GM21360 (cell line): ENCODE results near the gene ZNRD2.

ENCODE experiments used
- ATAC-seq: cut with Tn5 transposase; IDR thresholded peaks from one replicate; pipeline ENCODE4 v1.9.1; 2021; ENCODE audit warnings: mild to moderate bottlenecking, moderate library complexity; ENCODE audit not compliant: unreplicated experiment

ZNRD2 gene

GRCh38 chr11:65572356-65573051, 2.2 kb downstream of the ZNRD2 start, which contains the start of gene FAM89B:
Gene FAM89B (plus strand): TSS chr11:65572538. CDS start chr11:65572670, 132 bp downstream.
- no peak for ATAC-seq

GRCh38 chr11:65573391-65574079, 3.3 kb downstream of the ZNRD2 start:
- no peak for ATAC-seq

DNA sequence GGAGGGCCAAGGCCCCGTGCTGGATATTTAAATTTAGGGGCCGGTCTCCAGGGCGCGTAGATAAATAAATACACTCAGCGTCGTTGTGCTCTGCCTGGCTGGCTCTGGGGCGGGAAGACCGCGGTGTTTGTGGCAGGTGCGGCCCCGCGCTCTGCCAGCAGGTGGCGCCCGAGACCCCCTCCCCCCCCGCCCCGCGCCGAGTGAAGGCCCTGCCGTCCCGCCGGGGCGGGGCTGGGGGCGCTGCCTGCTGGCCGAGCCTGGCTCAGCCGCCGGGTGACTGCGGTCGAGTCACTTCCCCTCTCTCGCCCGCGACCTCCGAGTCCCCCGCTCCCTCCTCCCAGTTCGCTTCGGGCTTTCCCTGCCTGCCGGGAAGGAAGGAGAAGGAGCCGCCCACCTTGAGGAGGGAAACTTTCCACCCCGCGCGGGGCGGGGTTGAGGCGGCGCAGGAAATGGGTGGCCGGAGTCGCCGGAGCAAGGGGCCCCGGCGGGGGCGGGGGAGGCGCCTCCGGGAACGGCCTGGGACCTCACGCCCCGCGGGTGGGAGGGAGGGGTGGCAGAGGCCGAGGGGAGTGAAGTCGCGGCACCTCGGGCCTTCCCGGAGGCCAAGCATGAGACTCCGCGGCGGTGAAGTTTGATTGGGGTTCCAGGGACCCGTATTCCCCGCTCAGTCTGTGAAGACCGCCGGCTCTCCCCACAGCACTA, 4.0 kb downstream of the ZNRD2 start:
- no peak for ATAC-seq

- ATAC-seq = no peak
Observed at GRCh38 chr11:65574811-65575567, 4.7 kb downstream of the ZNRD2 start.

GRCh38 chr11:65575568-65576231, 5.4 kb downstream of the ZNRD2 start, which contains the start of gene EHBP1L1:
Gene EHBP1L1 (plus strand): TSS chr11:65576053. CDS start chr11:65576303, 250 bp downstream.
- ATAC-seq = no peak

- no peak for ATAC-seq
Observed at GRCh38 chr11:65576232-65576866, 6.1 kb downstream of the ZNRD2 start.

GRCh38 chr11:65576867-65577755, 6.8 kb downstream of the ZNRD2 start:
- ATAC-seq = no peak

DNA sequence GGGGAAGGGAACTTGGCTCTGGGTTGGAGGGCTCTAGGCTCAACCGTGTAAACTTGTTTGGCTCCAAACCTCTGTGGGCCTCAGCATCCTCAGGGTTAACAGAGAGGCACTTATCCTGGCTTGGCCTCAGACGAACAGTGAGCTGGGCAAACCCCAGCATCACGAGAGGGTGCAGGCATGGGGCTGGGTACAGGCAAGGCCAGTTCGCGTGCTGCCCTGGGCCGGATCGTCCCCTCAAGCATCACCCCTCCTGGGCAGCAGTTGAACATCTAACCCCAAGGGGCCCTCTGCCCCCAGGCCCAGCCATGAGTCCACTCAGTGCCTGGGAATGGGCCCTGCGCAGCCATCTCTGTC, 7.5 kb downstream of the ZNRD2 start:
- no peak for ATAC-seq

DNA sequence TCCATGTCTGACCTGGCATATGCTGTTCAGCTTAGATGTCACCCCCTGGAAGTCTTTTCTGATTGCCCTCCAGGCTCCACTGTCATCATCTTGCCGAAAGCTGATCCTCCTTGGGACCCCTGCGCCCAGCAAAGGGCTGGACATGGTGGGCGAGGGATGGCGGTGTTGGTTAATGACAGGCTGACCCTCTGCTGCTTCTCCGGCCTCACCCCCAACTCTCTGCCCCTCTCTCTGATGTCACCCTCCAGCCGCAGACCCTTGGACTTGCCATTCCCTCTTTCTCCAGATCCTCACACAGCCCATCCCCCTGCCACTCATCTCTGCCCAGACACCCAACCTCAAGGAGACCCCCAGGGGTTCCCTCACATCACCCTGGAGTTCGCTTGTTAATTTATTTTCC, 7.9 kb downstream of the ZNRD2 start:
- ATAC-seq = no peak

GRCh38 chr11:65578667-65579066, 8.4 kb downstream of the ZNRD2 start:
- no peak for ATAC-seq

DNA sequence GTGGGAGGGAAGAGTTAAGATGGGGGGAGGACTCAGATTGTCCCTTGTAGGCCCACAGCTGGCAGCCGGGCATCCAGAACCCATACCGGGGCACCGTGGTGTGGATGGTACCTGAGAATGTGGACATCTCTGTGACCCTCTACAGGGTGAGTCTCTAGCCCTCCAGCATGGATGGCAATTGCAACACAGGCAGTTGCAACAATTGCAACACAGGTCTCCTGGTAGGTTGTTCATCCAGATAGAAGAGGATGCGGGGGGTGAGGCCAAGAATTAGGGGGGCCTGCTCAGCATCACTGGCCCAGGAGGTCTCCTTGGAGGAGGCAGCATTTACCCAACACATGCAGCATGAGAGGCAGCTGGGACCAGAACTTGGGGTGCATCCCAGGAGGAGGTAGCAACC, 9.0 kb downstream of the ZNRD2 start:
- ATAC-seq = no peak

DNA sequence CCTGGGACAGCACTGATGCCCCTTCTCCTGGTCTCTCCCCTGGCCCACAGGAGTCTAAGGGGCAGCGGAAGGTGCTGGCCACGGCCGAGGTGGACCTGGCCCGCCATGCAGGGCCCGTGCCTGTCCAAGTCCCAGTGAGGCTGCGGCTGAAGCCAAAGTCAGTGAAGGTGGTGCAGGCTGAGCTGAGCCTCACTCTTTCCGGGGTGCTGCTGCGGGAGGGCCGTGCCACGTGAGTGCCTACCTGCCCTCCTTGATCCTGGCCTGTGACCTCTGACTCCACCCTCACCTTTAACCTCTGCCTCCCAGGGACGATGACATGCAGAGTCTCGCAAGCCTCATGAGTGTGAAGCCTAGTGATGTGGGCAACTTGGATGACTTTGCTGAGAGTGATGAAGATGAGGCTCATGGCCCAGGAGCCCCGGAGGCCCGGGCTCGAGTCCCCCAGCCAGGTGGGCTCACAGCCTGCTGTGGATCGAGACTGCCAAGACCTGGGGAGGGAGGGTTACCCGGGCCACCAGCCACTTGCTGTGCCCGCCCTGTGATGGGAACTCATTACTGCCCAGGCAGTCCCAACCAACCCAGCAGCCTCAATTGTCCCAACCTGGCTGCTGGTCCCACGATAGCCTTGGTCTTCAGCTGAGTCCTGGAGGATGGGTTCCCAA, 9.9 kb downstream of the ZNRD2 start:
- ATAC-seq = no peak

GRCh38 chr11:65580756-65581155, 10.5 kb downstream of the ZNRD2 start:
- no peak for ATAC-seq

GRCh38 chr11:65581928-65582327, 11.7 kb downstream of the ZNRD2 start:
- ATAC-seq = no peak

DNA sequence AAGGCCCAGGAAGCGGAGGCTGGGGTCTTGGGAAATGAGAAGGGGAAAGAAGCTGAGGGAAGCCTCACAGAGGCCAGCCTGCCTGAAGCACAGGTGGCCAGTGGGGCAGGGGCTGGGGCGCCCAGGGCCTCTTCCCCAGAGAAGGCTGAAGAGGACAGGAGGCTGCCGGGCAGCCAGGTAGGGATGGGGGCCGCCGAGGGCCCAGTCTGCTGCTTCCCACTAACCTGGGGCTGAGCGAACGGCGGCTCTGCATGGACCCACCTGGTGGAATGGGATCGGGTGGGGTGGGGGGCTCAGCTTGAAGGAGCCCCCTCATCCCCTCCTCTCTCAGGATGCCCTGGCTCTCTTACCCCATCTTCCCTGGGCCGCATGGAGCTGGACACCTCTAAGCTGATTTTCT, 13.3 kb downstream of the ZNRD2 start:
- ATAC-seq = no peak

DNA sequence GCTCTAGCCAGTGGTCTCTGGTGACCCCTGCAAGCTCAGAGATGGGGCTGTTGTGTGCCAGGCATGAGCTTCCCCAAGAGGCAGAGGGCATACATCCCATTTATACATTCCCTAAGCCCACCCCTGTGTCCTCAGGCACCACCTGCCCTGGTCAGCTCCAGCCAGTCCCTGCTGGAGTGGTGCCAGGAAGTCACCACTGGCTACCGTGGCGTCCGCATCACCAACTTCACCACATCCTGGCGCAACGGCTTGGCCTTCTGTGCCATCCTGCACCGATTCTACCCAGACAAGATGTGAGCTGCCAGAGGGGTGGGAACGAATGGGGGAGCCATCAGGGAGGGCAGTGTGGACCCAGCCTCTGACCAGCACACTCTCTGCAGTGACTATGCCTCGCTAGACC, 13.8 kb downstream of the ZNRD2 start:
- no peak for ATAC-seq

DNA sequence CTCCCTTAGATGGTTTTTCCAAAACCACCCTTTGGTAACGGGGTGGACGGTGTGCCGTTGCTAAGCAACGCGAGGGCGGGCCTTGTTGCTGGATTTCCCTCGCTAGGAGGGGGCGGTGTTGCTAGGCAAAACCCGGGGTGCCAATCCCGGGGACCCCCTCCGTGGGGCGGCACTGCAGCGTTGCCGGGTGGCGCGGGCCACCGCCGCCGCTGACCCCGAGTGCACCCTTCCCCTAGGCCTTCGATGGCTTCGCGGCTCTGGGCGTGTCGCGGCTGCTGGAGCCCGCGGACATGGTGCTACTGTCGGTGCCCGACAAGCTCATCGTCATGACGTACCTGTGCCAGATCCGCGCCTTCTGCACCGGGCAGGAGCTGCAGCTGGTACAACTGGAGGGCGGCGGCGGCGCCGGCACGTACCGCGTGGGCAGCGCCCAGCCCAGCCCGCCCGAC, 14.5 kb downstream of the ZNRD2 start:
- no peak for ATAC-seq

DNA sequence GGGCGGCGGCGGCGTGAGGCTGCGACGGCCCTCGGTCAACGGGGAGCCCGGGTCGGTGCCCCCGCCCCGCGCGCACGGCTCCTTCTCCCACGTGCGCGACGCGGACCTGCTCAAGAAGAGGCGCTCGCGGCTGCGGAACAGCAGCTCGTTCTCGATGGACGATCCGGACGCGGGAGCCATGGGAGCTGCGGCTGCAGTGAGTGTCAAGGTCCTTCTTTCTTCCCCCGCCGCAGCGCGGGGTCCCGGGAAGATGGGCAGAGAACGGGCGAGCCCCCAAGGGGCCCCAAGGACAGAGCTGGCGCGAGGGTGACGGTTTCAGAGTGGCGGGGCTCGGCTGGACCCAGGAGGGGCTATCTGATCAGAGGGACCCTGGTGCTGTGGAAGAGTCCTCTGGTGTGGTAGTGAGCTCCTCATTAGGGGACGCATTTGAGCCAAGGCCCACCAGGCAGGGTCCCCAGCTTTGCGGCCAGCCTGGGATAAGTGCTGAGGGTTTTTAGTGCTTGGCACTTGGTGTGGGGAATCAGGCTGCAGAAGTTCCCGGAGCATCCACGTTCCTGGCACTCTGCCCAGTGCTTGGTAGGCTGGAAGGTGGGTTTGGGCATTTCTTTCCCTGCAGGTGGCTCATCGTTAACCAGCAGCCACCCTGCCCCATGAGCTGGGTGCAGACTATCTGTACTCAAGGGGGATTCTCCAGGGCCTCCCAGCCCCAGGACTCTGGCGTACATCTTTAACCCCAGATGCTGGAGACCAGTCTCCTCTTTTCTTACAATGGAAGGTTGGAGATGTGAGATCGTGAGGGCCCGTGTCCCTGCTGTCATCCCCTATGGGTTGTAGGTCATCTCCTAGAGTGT, 15.3 kb downstream of the ZNRD2 start:
- ATAC-seq = no peak
